ENCODE data around the gene EHBP1.
"Not testable (repeated sequence)": the region's sequence is repeated elsewhere in the genome, so short reads cannot be mapped to it uniquely, and the experiment has no call there.

Gene EHBP1

GRCh38 chr2:62736899-62737559, 31.5 kb downstream of the EHBP1 start:
- DNase-seq (ENCODE audit: low read depth in 2 of 2), result no peak

- DNase-seq (ENCODE audit: low read depth in 2 of 2), result no peak
These were observed 33.7 kb downstream of the EHBP1 start for GRCh38 chr2:62738981-62739936.

- DNase-seq (ENCODE audit: low read depth in 2 of 2), result no peak
These were observed 34.7 kb downstream of the EHBP1 start for GRCh38 chr2:62740221-62740620.

GRCh38 chr2:62741127-62741526, 35.6 kb downstream of the EHBP1 start:
- no peak for DNase-seq (ENCODE audit: low read depth in 2 of 2)

GRCh38 chr2:62741954-62742722, 36.6 kb downstream of the EHBP1 start:
- DNase-seq (ENCODE audit: low read depth in 2 of 2), result no peak

- DNase-seq (ENCODE audit: low read depth in 2 of 2), result no peak
These were observed 38.0 kb downstream of the EHBP1 start for GRCh38 chr2:62743506-62743905.

GRCh38 chr2:62744603-62745002, 39.1 kb downstream of the EHBP1 start:
- DNase-seq (ENCODE audit: low read depth in 2 of 2), result no peak

- DNase-seq (ENCODE audit: low read depth in 2 of 2), result no peak
These were observed 40.5 kb downstream of the EHBP1 start for GRCh38 chr2:62745891-62746481.

GRCh38 chr2:62747169-62747568, 41.7 kb downstream of the EHBP1 start:
- no peak for DNase-seq (ENCODE audit: low read depth in 2 of 2)

GRCh38 chr2:62747876-62748275, 42.4 kb downstream of the EHBP1 start:
- no peak for DNase-seq (ENCODE audit: low read depth in 2 of 2)

GRCh38 chr2:62749111-62749510, 43.6 kb downstream of the EHBP1 start:
- DNase-seq (ENCODE audit: low read depth in 2 of 2), result not testable (repeated sequence)

- no peak for DNase-seq (ENCODE audit: low read depth in 2 of 2)
These were observed 51.5 kb downstream of the EHBP1 start for GRCh38 chr2:62757029-62757428.

GRCh38 chr2:62760026-62760425, 54.5 kb downstream of the EHBP1 start:
- DNase-seq (ENCODE audit: low read depth in 2 of 2), result no peak

- no peak for DNase-seq (ENCODE audit: low read depth in 2 of 2)
These were observed 55.0 kb downstream of the EHBP1 start for GRCh38 chr2:62760555-62760954.

- DNase-seq (ENCODE audit: low read depth in 2 of 2), result no peak
These were observed 60.3 kb downstream of the EHBP1 start for GRCh38 chr2:62765619-62766376.

GRCh38 chr2:62768615-62769014, 63.1 kb downstream of the EHBP1 start:
- DNase-seq (ENCODE audit: low read depth in 2 of 2), result no peak

- no peak for DNase-seq (ENCODE audit: low read depth in 2 of 2)
These were observed 65.1 kb downstream of the EHBP1 start for GRCh38 chr2:62770629-62771028.

GRCh38 chr2:62774555-62775366, 69.2 kb downstream of the EHBP1 start:
- no peak for DNase-seq (ENCODE audit: low read depth in 2 of 2)

- no peak for DNase-seq (ENCODE audit: low read depth in 2 of 2)
These were observed 69.8 kb downstream of the EHBP1 start for GRCh38 chr2:62775367-62775668.

- no peak for DNase-seq (ENCODE audit: low read depth in 2 of 2)
These were observed 78.2 kb downstream of the EHBP1 start for GRCh38 chr2:62783679-62784078.

Measured in stimulated activated CD8-positive, alpha-beta memory T cell treated with anti-CD3 and anti-CD28 coated beads, Interleukin-15, amount 100 ng/mL, for 4 hours (primary cell).